HEK293 (cell line): ENCODE measurements around the gene VSIG10L.

Experiments
- ELK4 ChIP-seq: IDR thresholded peaks from 2 replicates; pipeline ENCODE4 v1.6.1; 2011; ENCODE audit warnings: mild to moderate bottlenecking, low read depth, low read length, borderline replicate concordance
- HOXD13 ChIP-seq: sonication (generic); formaldehyde crosslinking; IDR thresholded peaks from 2 replicates; pipeline ENCODE4 v1.8.0; 2022; ENCODE audit warnings: missing genetic modification reagents, borderline replicate concordance
- KLF1 ChIP-seq: fragments of 450-650 bp; formaldehyde crosslinking; IDR thresholded peaks from 2 replicates; pipeline ENCODE4 v1.5.1; 2016; ENCODE audit warnings: missing biosample characterization, missing genetic modification characterization
- OSR2 ChIP-seq: fragments of 450-650 bp; formaldehyde crosslinking; IDR thresholded peaks from 2 replicates; pipeline ENCODE4 v1.5.1; 2016; ENCODE audit warnings: missing biosample characterization, missing genetic modification characterization
- PRDM2 ChIP-seq: fragments of 450-650 bp; formaldehyde crosslinking; IDR thresholded peaks from 2 replicates; pipeline ENCODE4 v1.5.1; 2016; ENCODE audit warnings: missing biosample characterization, missing genetic modification characterization, borderline replicate concordance
- PRDM6 ChIP-seq: fragments of 450-650 bp; formaldehyde crosslinking; IDR thresholded peaks from 2 replicates; pipeline ENCODE4 v1.5.1; 2017; ENCODE audit warnings: missing biosample characterization, missing genetic modification characterization
- SCRT2 ChIP-seq: fragments of 450-650 bp; formaldehyde crosslinking; IDR thresholded peaks from 2 replicates; pipeline ENCODE4 v1.5.1; 2016; ENCODE audit warnings: missing biosample characterization, missing genetic modification characterization
- SP2 ChIP-seq: fragments of 450-650 bp; formaldehyde crosslinking; IDR thresholded peaks from 2 replicates; pipeline ENCODE4 v1.5.1; 2016; ENCODE audit warnings: missing biosample characterization, missing genetic modification characterization
- YY1 ChIP-seq: fragments of 450-650 bp; formaldehyde crosslinking; IDR thresholded peaks from 2 replicates; pipeline ENCODE4 v1.5.1; 2018; ENCODE audit warnings: missing biosample characterization, missing genetic modification characterization
- ZBTB6 ChIP-seq: fragments of 450-650 bp; formaldehyde crosslinking; IDR thresholded peaks from 2 replicates; pipeline ENCODE4 v1.5.1; 2017; ENCODE audit warnings: missing biosample characterization, missing genetic modification characterization
- ZFP3 ChIP-seq: fragments of 450-650 bp; formaldehyde crosslinking; IDR thresholded peaks from 2 replicates; pipeline ENCODE4 v1.5.1; 2016; ENCODE audit warnings: low read depth, missing biosample characterization, missing genetic modification characterization
- ZFP37 ChIP-seq: fragments of 450-650 bp; formaldehyde crosslinking; IDR thresholded peaks from 2 replicates; pipeline ENCODE4 v1.5.1; 2016; ENCODE audit warnings: missing biosample characterization, missing genetic modification characterization
- ZNF2 ChIP-seq: fragments of 450-650 bp; formaldehyde crosslinking; IDR thresholded peaks from 2 replicates; pipeline ENCODE4 v1.5.1; 2016; ENCODE audit warnings: missing biosample characterization, missing genetic modification characterization
- ZNF223 ChIP-seq: fragments of 450-650 bp; formaldehyde crosslinking; IDR thresholded peaks from 2 replicates; pipeline ENCODE4 v1.5.1; 2016; ENCODE audit warnings: missing biosample characterization, missing genetic modification characterization
- ZNF280C ChIP-seq: fragments of 450-650 bp; formaldehyde crosslinking; IDR thresholded peaks from 2 replicates; pipeline ENCODE4 v1.5.1; 2016; ENCODE audit warnings: missing biosample characterization, missing genetic modification characterization
- ZNF311 ChIP-seq: fragments of 450-650 bp; formaldehyde crosslinking; IDR thresholded peaks from 2 replicates; pipeline ENCODE4 v1.5.1; 2017; ENCODE audit warnings: missing biosample characterization, missing genetic modification characterization, borderline replicate concordance
- ZNF324 ChIP-seq: fragments of 450-650 bp; formaldehyde crosslinking; IDR thresholded peaks from 2 replicates; pipeline ENCODE4 v1.5.1; 2016; ENCODE audit warnings: missing biosample characterization, missing genetic modification characterization
- ZNF449 ChIP-seq: fragments of 450-650 bp; formaldehyde crosslinking; IDR thresholded peaks from 2 replicates; pipeline ENCODE4 v1.5.1; 2017; ENCODE audit warnings: missing biosample characterization, mild to moderate bottlenecking, missing genetic modification characterization, moderate library complexity
- ZNF488 ChIP-seq: fragments of 450-650 bp; formaldehyde crosslinking; IDR thresholded peaks from 2 replicates; pipeline ENCODE4 v1.5.1; 2016; ENCODE audit warnings: missing biosample characterization, missing genetic modification characterization
- ZNF513 ChIP-seq: fragments of 450-650 bp; IDR thresholded peaks from 2 replicates; pipeline ENCODE4 v1.5.1; 2018; ENCODE audit warnings: missing biosample characterization, missing genetic modification characterization
- ZNF514 ChIP-seq: fragments of 450-650 bp; formaldehyde crosslinking; IDR thresholded peaks from 2 replicates; pipeline ENCODE4 v1.5.1; 2016; ENCODE audit warnings: missing biosample characterization, missing genetic modification characterization
- ZNF549 ChIP-seq: fragments of 450-650 bp; IDR thresholded peaks from 2 replicates; pipeline ENCODE4 v1.5.1; 2018; ENCODE audit warnings: missing biosample characterization, missing genetic modification characterization, mild to moderate bottlenecking, inconsistent platforms, moderate library complexity
- ZNF558 ChIP-seq: fragments of 450-650 bp; formaldehyde crosslinking; IDR thresholded peaks from 2 replicates; pipeline ENCODE4 v1.5.1; 2016; ENCODE audit warnings: missing biosample characterization, missing genetic modification characterization
- ZNF629 ChIP-seq: fragments of 450-650 bp; formaldehyde crosslinking; IDR thresholded peaks from 2 replicates; pipeline ENCODE4 v1.5.1; 2017; ENCODE audit warnings: missing biosample characterization, missing genetic modification characterization
- ZNF677 ChIP-seq: fragments of 450-650 bp; IDR thresholded peaks from 2 replicates; pipeline ENCODE4 v1.5.0; 2018; ENCODE audit warnings: missing biosample characterization, mild to moderate bottlenecking, missing genetic modification characterization, moderate library complexity

The VSIG10L gene

GRCh38 chr19:51339313-51339686 is 2.6 kb downstream of the VSIG10L start (continued):
- TF ChIP-seq ELK4 (no peak), ZNF549 (tag by site-specific recombination) (no peak), ZNF311 (tag by site-specific recombination) (no peak), SCRT2 (tag by site-specific recombination) (no peak), YY1 (tag by site-specific recombination) (no peak), PRDM2 (tag by site-specific recombination) (no peak), ZNF280C (tag by site-specific recombination) (no peak), ZNF324 (tag by site-specific recombination) (no peak), ZNF488 (tag by site-specific recombination) (0 out of 2 replicates have a peak, but pooled peaks have one; percentile 29), HOXD13 (CRISPR knock-in tag) (no peak), ZNF514 (tag by site-specific recombination) (no peak), ZNF2 (no peak), ZNF677 (tag by site-specific recombination) (no peak), SP2 (tag by site-specific recombination) (no peak), ZNF223 (no peak), ZNF513 (tag by site-specific recombination) (no peak), ZFP3 (tag by site-specific recombination) (no peak), PRDM6 (tag by site-specific recombination) (no peak), KLF1 (tag by site-specific recombination) (peak; percentile 41; the same call in 1 of the 2 replicates), ZNF629 (no peak), ZFP37 (tag by site-specific recombination) (no peak), OSR2 (tag by site-specific recombination) (no peak), ZNF558 (no peak), ZNF449 (tag by site-specific recombination) (no peak), ZBTB6 (tag by site-specific recombination) (no peak)
